GM12892 (cell line): ENCODE data around the gene MAP1B.

Source experiments
- POLR2A ChIP-seq: IDR thresholded peaks from 2 replicates; pipeline ENCODE4 v1.6.1; 2011; ENCODE audit warnings: low read depth, low read length, control low read depth
- POLR2AphosphoS5 ChIP-seq: IDR thresholded peaks from 2 replicates; pipeline ENCODE4 v1.6.1; 2011; ENCODE audit warnings: low read depth, low read length, control low read depth

- TF ChIP-seq POLR2A: no peak
- no peak for TF ChIP-seq POLR2AphosphoS5
Observed at GRCh38 chr5:72199681-72200080, 92.4 kb downstream of the MAP1B start.
